Suprapubic skin (tissue), 3 donors: Measurements from ENCODE around the gene OSTF1.

ENCODE experiments used
- POLR2AphosphoS5 ChIP-seq, 3 donors: sonication (generic); formaldehyde crosslinking; IDR thresholded peaks; one replicate each; pipeline ENCODE4 v1.6.1; 2017; ENCODE audit warnings: antibody characterized with exemption in 3 of 3
- TF ChIP-seq, protein P1 (sequence below), 2 donors: fragments of 200-600 bp in 1 of 2; fragments of 450-650 bp in 1 of 2; sonication (generic) in 1 of 2; IDR thresholded peaks; one replicate each; pipeline ENCODE4 v1.5.1; 2016 to 2019; ENCODE audit warnings: antibody characterized with exemption in 2 of 2, mild to moderate bottlenecking in 1 of 2, moderate library complexity in 1 of 2

DNA sequence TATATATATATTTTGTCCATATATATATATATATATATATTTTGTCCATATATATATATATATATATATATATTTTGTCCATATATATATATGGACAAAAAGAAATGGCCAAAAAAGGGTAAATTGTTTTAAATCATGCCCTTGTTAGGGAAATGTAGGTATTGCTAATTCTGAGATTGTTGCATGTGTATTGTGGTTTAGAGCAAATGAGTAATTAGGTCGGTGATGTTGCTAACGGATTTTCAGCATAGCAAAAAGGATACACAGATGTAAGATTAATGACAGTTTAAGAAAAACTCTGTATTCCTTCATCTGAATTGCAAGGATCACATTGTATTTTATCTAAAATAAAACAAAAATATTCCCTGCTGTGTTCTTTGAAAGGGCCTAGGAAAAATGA lies 40.2 kb downstream of the OSTF1 start:
- TF ChIP-seq, protein P1, sequence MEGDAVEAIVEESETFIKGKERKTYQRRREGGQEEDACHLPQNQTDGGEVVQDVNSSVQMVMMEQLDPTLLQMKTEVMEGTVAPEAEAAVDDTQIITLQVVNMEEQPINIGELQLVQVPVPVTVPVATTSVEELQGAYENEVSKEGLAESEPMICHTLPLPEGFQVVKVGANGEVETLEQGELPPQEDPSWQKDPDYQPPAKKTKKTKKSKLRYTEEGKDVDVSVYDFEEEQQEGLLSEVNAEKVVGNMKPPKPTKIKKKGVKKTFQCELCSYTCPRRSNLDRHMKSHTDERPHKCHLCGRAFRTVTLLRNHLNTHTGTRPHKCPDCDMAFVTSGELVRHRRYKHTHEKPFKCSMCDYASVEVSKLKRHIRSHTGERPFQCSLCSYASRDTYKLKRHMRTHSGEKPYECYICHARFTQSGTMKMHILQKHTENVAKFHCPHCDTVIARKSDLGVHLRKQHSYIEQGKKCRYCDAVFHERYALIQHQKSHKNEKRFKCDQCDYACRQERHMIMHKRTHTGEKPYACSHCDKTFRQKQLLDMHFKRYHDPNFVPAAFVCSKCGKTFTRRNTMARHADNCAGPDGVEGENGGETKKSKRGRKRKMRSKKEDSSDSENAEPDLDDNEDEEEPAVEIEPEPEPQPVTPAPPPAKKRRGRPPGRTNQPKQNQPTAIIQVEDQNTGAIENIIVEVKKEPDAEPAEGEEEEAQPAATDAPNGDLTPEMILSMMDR (IDR thresholded peaks at IDR 0.05), result no peak
- no peak for TF ChIP-seq POLR2AphosphoS5 (IDR thresholded peaks at IDR 0.05)
